Mesendoderm (in vitro differentiated cells): Measurements from ENCODE around the gene SGPP1.
A peak's percentile ranks its signal among the peaks of the same experiment; 100 is the strongest.

Experiments
- DNase-seq: peaks from one replicate; pipeline ENCODE4 v3.0.0; 2013
- H2AK5ac ChIP-seq: 2 replicates; pipeline ENCODE4 v1.6.1; 2013; ENCODE audit warnings: low read length, inconsistent platforms
- H2BK120ac ChIP-seq: 2 replicates; pipeline ENCODE4 v1.6.1; 2013; ENCODE audit warnings: low read depth, mild to moderate bottlenecking, low read length, moderate library complexity, mixed read lengths
- H2BK15ac ChIP-seq: replicated peaks from 2 replicates; pipeline ENCODE4 v1.6.1; 2013; ENCODE audit warnings: low read depth, mild to moderate bottlenecking, moderate library complexity
- H2BK5ac ChIP-seq: 2 replicates; pipeline ENCODE4 v1.6.1; 2013; ENCODE audit warnings: low read length, inconsistent platforms
- H3K18ac ChIP-seq: 2 replicates; pipeline ENCODE4 v1.6.1; 2013; ENCODE audit warnings: mild to moderate bottlenecking, low read length, mixed read lengths
- H3K23ac ChIP-seq: one replicate; pipeline ENCODE4 v1.6.1; 2013; ENCODE audit warnings: low read length
- H3K27ac ChIP-seq: 2 replicates; pipeline ENCODE4 v1.5.1; 2013; ENCODE audit warnings: low read depth, mild to moderate bottlenecking, inconsistent platforms, low read length, moderate library complexity
- H3K27me3 ChIP-seq: 2 replicates; pipeline ENCODE4 v1.6.1; 2013; ENCODE audit warnings: low read length, control low read depth, mild to moderate bottlenecking, inconsistent platforms; ENCODE audit not compliant: insufficient read depth, poor library complexity
- H3K36me3 ChIP-seq: 2 replicates; pipeline ENCODE4 v1.6.1; 2013; ENCODE audit warnings: low read length, inconsistent platforms; ENCODE audit not compliant: control insufficient read depth, insufficient read depth
- H3K4ac ChIP-seq: one replicate; pipeline ENCODE4 v1.6.1; 2013; ENCODE audit warnings: low read depth, mild to moderate bottlenecking, low read length, moderate library complexity
- H3K4me1 ChIP-seq: 2 replicates; pipeline ENCODE4 v1.6.1; 2013; ENCODE audit warnings: low read depth, low read length, inconsistent platforms; ENCODE audit not compliant: control insufficient read depth
- H3K4me2 ChIP-seq: 2 replicates; pipeline ENCODE4 v1.6.1; 2013; ENCODE audit warnings: low read length
- H3K4me3 ChIP-seq: 2 replicates; pipeline ENCODE4 v1.5.1; 2013; ENCODE audit warnings: mild to moderate bottlenecking, low read length
- H3K56ac ChIP-seq: one replicate; pipeline ENCODE4 v1.6.1; 2013; ENCODE audit warnings: low read length
- H3K79me1 ChIP-seq: 2 replicates; pipeline ENCODE4 v1.6.1; 2013; ENCODE audit warnings: low read length, inconsistent platforms
- H3K79me2 ChIP-seq: 2 replicates; pipeline ENCODE4 v1.6.1; 2013; ENCODE audit warnings: mild to moderate bottlenecking, low read length; ENCODE audit not compliant: control insufficient read depth, insufficient read depth
- H3K9ac ChIP-seq: 2 replicates; pipeline ENCODE4 v1.6.1; 2013; ENCODE audit warnings: low read length, inconsistent platforms
- H4K5ac ChIP-seq: one replicate; pipeline ENCODE4 v1.6.1; 2013; ENCODE audit warnings: low read length
- H4K8ac ChIP-seq: one replicate; pipeline ENCODE4 v1.6.1; 2013; ENCODE audit warnings: low read depth, mild to moderate bottlenecking, control low read depth, low read length, moderate library complexity
- WGBS: extraction: QIAGEN DNeasy Blood & Tissue Kit; methylation state at CpG from one replicate; pipeline ENCODE4 v1.1.7; 2013; ENCODE audit warnings: low lambda C conversion rate, missing lambda C conversion rate; ENCODE audit not compliant: insufficient coverage; ENCODE audit errors: extremely low coverage; 5-methylcytosine and 5-hydroxymethylcytosine counted together

The SGPP1 gene

GRCh38 chr14:63677891-63678379, 49.9 kb downstream of the SGPP1 start:
- no CpG with 5 or more reads among the region's 3 CpGs for WGBS
- no peak overlapping the region for H3K27ac ChIP-seq
- no peaks in the 10 kb centered on the region for H3K36me3 ChIP-seq

DNA sequence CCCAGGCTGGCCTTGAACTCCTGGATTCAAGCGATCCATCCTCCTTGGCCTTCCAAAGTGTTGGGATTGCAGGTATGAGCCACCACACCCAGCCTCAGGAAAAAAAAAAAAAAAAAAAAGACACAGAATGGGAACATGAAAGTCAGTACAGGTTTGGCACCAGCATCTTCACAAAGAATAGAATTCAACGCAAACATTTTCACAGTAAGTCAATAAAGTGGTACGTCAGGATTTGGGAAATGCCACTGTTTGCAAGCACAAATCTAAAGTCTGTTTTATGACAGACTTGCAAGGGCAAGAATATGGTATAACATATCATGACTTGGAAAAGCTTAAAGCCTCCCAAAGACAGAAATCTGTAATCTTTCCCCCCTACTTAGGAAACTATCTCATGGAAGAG, 51.2 kb downstream of the SGPP1 start:
- Histone ChIP-seq H3K4me2 (no peak overlapping the region), H4K8ac (no peak overlapping the region), H3K4ac (no peak overlapping the region), H2BK120ac (no peak overlapping the region), H2BK15ac (no peak overlapping the region), H3K27ac (no peak overlapping the region), H2BK5ac (no peak overlapping the region), H3K27me3 (no peaks in the 10 kb centered on the region), H3K56ac (no peak overlapping the region), H3K9ac (no peak overlapping the region), H3K4me3 (no peak overlapping the region), H2AK5ac (no peak overlapping the region), H3K18ac (no peak overlapping the region), H3K79me1 (no peaks in the 10 kb centered on the region), H3K79me2 (no peaks in the 10 kb centered on the region), H3K36me3 (no peaks in the 10 kb centered on the region), H3K4me1 (peaks cover 3% of the 10 kb centered on the region), H3K23ac (no peak overlapping the region), H4K5ac (no peak overlapping the region)
- DNase-seq = no peak
- WGBS = no CpG with 5 or more reads among the region's 3 CpGs

More at GRCh38 chr14:63677891-63678379, 49.9 kb downstream of the SGPP1 start:
- H3K27me3 ChIP-seq = no peaks in the 10 kb centered on the region
- DNase-seq = peak; percentile 94
- no peaks in the 10 kb centered on the region for H3K79me1 ChIP-seq
- H3K4me2 ChIP-seq = no peak overlapping the region
- no peak overlapping the region for H2BK120ac ChIP-seq
- no peak overlapping the region for H3K23ac ChIP-seq
- no peak overlapping the region for H2BK15ac ChIP-seq
- H3K4ac ChIP-seq = no peak overlapping the region
- no peak overlapping the region for H2AK5ac ChIP-seq
- H4K5ac ChIP-seq = no peak overlapping the region
- H3K9ac ChIP-seq = no peak overlapping the region
- no peaks in the 10 kb centered on the region for H3K79me2 ChIP-seq
- H3K4me1 ChIP-seq = peaks cover 3% of the 10 kb centered on the region
- H4K8ac ChIP-seq = no peak overlapping the region
- H3K56ac ChIP-seq = no peak overlapping the region
- H2BK5ac ChIP-seq = no peak overlapping the region
- H3K4me3 ChIP-seq = no peak overlapping the region
- H3K18ac ChIP-seq = no peak overlapping the region

- Histone ChIP-seq H3K4me1 (peaks cover 3% of the 10 kb centered on the region), H3K79me1 (no peaks in the 10 kb centered on the region), H3K27me3 (no peaks in the 10 kb centered on the region), H4K8ac (no peak overlapping the region), H3K79me2 (no peaks in the 10 kb centered on the region), H4K5ac (no peak overlapping the region), H3K27ac (no peak overlapping the region), H2AK5ac (no peak overlapping the region), H2BK120ac (no peak overlapping the region), H3K9ac (no peak overlapping the region), H3K4me2 (no peak overlapping the region), H2BK5ac (no peak overlapping the region), H3K4ac (no peak overlapping the region), H2BK15ac (no peak overlapping the region), H3K4me3 (no peak overlapping the region), H3K36me3 (no peaks in the 10 kb centered on the region), H3K18ac (no peak overlapping the region), H3K23ac (no peak overlapping the region), H3K56ac (no peak overlapping the region)
- WGBS = no CpG with 5 or more reads among the region's 7 CpGs
- peak; percentile 28 for DNase-seq
Observed at GRCh38 chr14:63673886-63674497, 53.9 kb downstream of the SGPP1 start.

GRCh38 chr14:63673255-63673654, 54.6 kb downstream of the SGPP1 start:
- H2BK120ac ChIP-seq = no peak overlapping the region
- no peak overlapping the region for H4K8ac ChIP-seq
- H3K4me3 ChIP-seq = no peak overlapping the region
- 92% methylated on average over 1 of the region's 5 CpGs for WGBS
- H3K27ac ChIP-seq = no peak overlapping the region
- no peaks in the 10 kb centered on the region for H3K36me3 ChIP-seq
- H2AK5ac ChIP-seq = no peak overlapping the region
- no peak overlapping the region for H3K9ac ChIP-seq
- no peak overlapping the region for H4K5ac ChIP-seq
- H3K4me2 ChIP-seq = no peak overlapping the region
- no peak overlapping the region for H2BK5ac ChIP-seq
- DNase-seq = no peak
- no peak overlapping the region for H3K18ac ChIP-seq
- H3K79me1 ChIP-seq = no peaks in the 10 kb centered on the region
- H3K27me3 ChIP-seq = no peaks in the 10 kb centered on the region
- H2BK15ac ChIP-seq = no peak overlapping the region
- no peak overlapping the region for H3K23ac ChIP-seq
- peaks cover 3% of the 10 kb centered on the region for H3K4me1 ChIP-seq
- no peak overlapping the region for H3K4ac ChIP-seq
- no peak overlapping the region for H3K56ac ChIP-seq
- H3K79me2 ChIP-seq = no peaks in the 10 kb centered on the region

- H3K27ac ChIP-seq = no peak overlapping the region
- H3K27me3 ChIP-seq = no peaks in the 10 kb centered on the region
- WGBS = no CpG with 5 or more reads among the region's 7 CpGs
- H3K79me1 ChIP-seq = no peaks in the 10 kb centered on the region
- no peak overlapping the region for H3K4ac ChIP-seq
- no peaks in the 10 kb centered on the region for H3K4me1 ChIP-seq
- no peak overlapping the region for H2AK5ac ChIP-seq
- no peak overlapping the region for H3K18ac ChIP-seq
- no peak for DNase-seq
- no peak overlapping the region for H2BK5ac ChIP-seq
- no peaks in the 10 kb centered on the region for H3K36me3 ChIP-seq
- H4K8ac ChIP-seq = no peak overlapping the region
- no peak overlapping the region for H3K4me3 ChIP-seq
- H3K9ac ChIP-seq = no peak overlapping the region
- H3K56ac ChIP-seq = no peak overlapping the region
- no peaks in the 10 kb centered on the region for H3K79me2 ChIP-seq
- H3K23ac ChIP-seq = no peak overlapping the region
- no peak overlapping the region for H2BK120ac ChIP-seq
- H2BK15ac ChIP-seq = no peak overlapping the region
- no peak overlapping the region for H4K5ac ChIP-seq
- H3K4me2 ChIP-seq = no peak overlapping the region
Observed at GRCh38 chr14:63672417-63673180, 55.3 kb downstream of the SGPP1 start.
